SK-N-MC (cell line): ENCODE measurements around the gene TMEM132C.

Experiments
- DNase-seq: peaks from one replicate; pipeline ENCODE4 v3.0.0-alpha.2; 2011; ENCODE audit warnings: low read depth, low spot score
- H3K27ac ChIP-seq: fragments of 200-600 bp; sonication (generic); 2 replicates; pipeline ENCODE4 v1.5.1; 2016; ENCODE audit warnings: mixed run types
- H3K36me3 ChIP-seq: fragments of 200-600 bp; sonication (generic); 2 replicates; pipeline ENCODE4 v1.6.1; 2017; ENCODE audit warnings: antibody characterized with exemption, low read length, mixed read lengths; ENCODE audit not compliant: insufficient read depth
- H3K4me3 ChIP-seq: fragments of 200-600 bp; sonication (generic); 2 replicates; pipeline ENCODE4 v1.5.1; 2016
- H3K9ac ChIP-seq: fragments of 200-600 bp; sonication (generic); 2 replicates; pipeline ENCODE4 v1.8.0; 2017; ENCODE audit warnings: mixed run types, mixed read lengths; ENCODE audit not compliant: insufficient read length
- H3K9me3 ChIP-seq: fragments of 200-600 bp; sonication (generic); 2 replicates; pipeline ENCODE4 v1.6.1; 2017; ENCODE audit warnings: low read depth, mild to moderate bottlenecking, antibody characterized with exemption, low read length, moderate library complexity, mixed read lengths
- EZH2 ChIP-seq: fragments of 200-600 bp; sonication (generic); IDR thresholded peaks from one replicate; pipeline ENCODE4 v1.6.1; 2017; ENCODE audit warnings: antibody characterized with exemption
- FOXP2 ChIP-seq: optimal IDR thresholded peaks from 2 replicates; pipeline ENCODE3; 2011; ENCODE audit warnings: mild to moderate bottlenecking, moderate library complexity; ENCODE audit not compliant: insufficient read depth; ENCODE audit errors: extremely low read length, control extremely low read depth
- POLR2AphosphoS5 ChIP-seq: IDR thresholded peaks from 2 replicates; pipeline ENCODE4 v1.6.1; 2012; ENCODE audit warnings: mild to moderate bottlenecking, low read depth, low read length, borderline replicate concordance

Gene TMEM132C

DNA sequence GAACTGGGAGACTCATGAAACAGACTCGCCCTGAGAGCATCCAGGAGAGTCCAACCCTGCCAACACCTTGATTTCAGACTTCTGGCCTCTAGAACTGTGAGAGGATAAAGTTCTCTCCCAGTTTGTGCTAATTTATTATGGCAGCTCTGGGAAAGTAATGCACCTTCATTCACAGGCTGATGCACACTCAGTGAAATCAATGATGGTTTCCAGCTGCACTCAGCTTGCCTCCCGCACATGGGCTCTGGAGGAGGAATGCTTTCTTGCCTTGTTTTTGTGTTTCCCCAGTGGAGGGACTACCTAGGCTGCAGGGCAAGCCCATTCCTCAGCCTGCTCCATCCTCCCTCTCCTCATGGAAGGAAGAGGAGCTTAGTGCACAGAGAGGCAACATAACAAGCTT is 45.7 kb downstream of the TMEM132C start:
- no peaks in the 10 kb centered on the region for H3K36me3 ChIP-seq
- H3K4me3 ChIP-seq, result no peak overlapping the region
- TF ChIP-seq EZH2, result no peak
- TF ChIP-seq FOXP2, result no peak
- TF ChIP-seq POLR2AphosphoS5, result no peak
- H3K27ac ChIP-seq, result no peak overlapping the region
- no peak for DNase-seq
- H3K9ac ChIP-seq, result no peak overlapping the region
- no peaks in the 10 kb centered on the region for H3K9me3 ChIP-seq

DNA sequence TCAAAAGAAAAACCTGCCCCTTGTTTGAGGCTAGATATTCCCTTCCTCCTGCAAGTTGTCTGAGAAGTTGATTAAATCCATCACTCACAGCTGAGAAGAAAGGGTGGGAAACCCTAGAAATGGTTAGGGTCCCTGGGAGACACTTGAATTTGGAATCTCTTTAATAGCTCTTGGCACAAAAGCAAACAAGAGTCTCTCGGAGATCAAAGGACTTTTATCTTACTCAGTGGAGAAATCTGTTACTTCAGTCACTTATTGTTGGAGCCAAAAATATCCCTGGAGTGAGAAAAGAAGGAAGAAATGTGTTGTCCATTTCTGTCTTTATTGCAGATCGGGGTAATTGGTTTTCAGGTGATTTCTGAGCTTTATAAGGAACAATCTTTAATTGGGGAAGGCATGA is 47.0 kb downstream of the TMEM132C start:
- no peak overlapping the region for H3K4me3 ChIP-seq
- no peak for DNase-seq
- H3K9me3 ChIP-seq, result no peaks in the 10 kb centered on the region
- no peak for TF ChIP-seq FOXP2
- TF ChIP-seq EZH2, result no peak
- no peak for TF ChIP-seq POLR2AphosphoS5
- no peaks in the 10 kb centered on the region for H3K36me3 ChIP-seq
- no peak overlapping the region for H3K27ac ChIP-seq
- H3K9ac ChIP-seq, result no peak overlapping the region

DNA sequence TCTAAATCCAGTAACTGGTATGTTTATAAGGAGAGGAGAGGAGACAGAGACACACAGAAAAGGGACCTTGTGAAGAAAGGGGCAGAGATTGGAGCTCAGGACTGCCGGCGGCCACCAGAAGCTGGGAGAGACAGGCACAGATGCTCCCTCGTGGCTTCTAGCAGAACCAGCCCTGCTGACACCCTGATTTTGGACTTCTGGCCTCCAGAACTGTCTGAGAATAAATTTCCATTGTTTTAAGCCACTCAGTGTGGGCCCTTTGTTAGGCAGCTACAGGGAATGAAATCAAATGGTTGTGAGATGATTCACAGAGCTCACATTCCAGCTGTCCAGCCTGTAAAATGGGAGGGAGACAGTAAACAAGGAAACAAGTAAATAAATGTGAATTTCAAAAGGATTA is 47.6 kb downstream of the TMEM132C start:
- Histone ChIP-seq H3K9ac (no peak overlapping the region), H3K27ac (no peak overlapping the region), H3K36me3 (no peaks in the 10 kb centered on the region), H3K9me3 (no peaks in the 10 kb centered on the region), H3K4me3 (no peak overlapping the region)
- no peak for DNase-seq
- TF ChIP-seq POLR2AphosphoS5 (no peak), EZH2 (no peak), FOXP2 (no peak)

DNA sequence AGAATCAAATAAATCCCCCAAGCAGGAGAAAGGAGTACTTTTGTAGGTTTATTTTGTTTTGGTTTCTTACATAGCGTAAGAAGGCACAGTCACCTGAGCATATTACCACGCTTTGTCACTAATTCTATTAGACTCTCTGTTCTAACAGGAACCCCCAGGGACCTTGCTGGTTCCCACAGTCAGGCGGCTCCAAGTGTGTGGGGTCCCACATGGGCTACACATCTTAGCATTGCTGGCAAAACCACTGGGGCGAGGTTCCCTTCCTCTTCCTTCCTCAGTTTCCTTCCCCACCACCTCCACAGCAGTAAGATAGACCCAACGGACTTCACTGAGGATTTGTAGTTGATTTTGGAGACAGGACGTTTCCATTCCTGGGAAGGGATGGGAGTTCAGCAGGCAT is 49.1 kb downstream of the TMEM132C start:
- Histone ChIP-seq H3K27ac (no peak overlapping the region), H3K9me3 (no peaks in the 10 kb centered on the region)
- no peak for DNase-seq

DNA sequence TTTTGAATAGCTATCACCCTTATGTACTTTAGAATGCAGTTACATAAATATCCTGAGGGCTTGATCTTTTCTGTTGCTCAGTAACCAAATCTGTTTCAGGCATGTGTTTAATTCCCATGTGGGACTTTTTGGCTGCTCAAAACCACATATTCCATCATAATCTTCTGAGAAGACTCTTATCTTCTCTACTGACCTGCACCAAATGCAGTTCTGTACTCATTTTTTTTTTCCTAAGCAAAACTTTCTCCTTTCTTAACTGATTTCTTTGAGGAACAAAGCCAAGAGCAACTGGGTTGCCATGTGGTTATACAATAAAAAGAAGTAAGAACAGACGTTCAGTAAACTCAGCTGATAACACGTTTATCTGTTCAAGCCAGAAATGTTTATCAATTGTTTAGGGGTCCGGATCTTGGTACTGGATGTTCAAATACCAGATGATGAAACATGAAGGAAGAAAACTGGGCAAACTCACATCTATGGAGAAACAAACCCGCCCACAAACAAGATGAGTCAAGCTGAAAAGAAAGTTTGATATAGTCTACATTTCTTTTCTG is 50.1 kb downstream of the TMEM132C start:
- no peaks in the 10 kb centered on the region for H3K36me3 ChIP-seq
- no peaks in the 10 kb centered on the region for H3K9me3 ChIP-seq
- no peak for DNase-seq
- H3K9ac ChIP-seq, result no peak overlapping the region
- H3K27ac ChIP-seq, result no peak overlapping the region
- TF ChIP-seq FOXP2 (no peak), POLR2AphosphoS5 (no peak), EZH2 (no peak)
- no peak overlapping the region for H3K4me3 ChIP-seq

More for the DNA sequence above, 49.1 kb downstream of the TMEM132C start:
- no peak overlapping the region for H3K9ac ChIP-seq
- H3K36me3 ChIP-seq, result no peaks in the 10 kb centered on the region
- TF ChIP-seq EZH2 (no peak), FOXP2 (no peak), POLR2AphosphoS5 (no peak)
- H3K4me3 ChIP-seq, result no peak overlapping the region

DNA sequence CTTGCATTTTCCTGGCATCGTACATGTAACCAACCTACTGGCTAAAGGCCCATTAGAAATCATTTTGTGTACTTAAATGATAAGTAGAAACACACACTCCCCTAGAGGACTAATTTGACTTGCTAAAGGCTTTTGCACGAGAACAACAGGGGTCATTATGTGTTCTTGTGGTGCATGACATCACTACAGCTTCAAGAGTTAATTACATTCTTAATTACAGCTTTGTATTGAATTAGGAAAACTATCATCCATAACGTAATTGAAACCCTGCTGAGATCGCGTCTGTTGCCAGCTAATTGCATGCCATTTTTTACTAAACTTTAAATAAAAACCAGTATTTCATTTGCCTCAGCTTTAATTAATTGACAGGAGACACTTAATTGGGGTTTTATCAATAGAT is 51.4 kb downstream of the TMEM132C start:
- no peaks in the 10 kb centered on the region for H3K36me3 ChIP-seq
- H3K9ac ChIP-seq, result no peak overlapping the region
- H3K9me3 ChIP-seq, result no peaks in the 10 kb centered on the region
- H3K27ac ChIP-seq, result no peak overlapping the region
- DNase-seq, result no peak
- TF ChIP-seq EZH2 (no peak), FOXP2 (no peak), POLR2AphosphoS5 (no peak)
- no peak overlapping the region for H3K4me3 ChIP-seq

DNA sequence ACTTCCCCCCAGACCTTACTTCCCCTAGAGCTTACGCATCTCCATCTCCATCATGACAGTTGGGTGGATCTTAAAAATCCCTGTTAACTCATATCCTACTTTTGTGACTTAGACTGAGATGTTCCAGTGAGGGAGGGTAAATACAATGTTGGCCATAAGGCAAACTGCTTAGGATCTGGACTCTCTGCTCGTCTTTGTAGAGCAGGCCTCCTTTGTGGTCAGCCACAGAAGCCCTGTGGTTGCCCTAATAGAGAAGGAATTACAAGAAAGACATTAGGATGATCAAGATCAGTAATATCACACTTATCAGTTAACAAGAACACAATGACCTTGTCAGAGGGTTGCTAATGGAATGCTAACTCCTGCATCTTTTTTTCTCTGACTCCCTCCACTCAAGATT is 52.0 kb downstream of the TMEM132C start:
- no peaks in the 10 kb centered on the region for H3K9me3 ChIP-seq

DNA sequence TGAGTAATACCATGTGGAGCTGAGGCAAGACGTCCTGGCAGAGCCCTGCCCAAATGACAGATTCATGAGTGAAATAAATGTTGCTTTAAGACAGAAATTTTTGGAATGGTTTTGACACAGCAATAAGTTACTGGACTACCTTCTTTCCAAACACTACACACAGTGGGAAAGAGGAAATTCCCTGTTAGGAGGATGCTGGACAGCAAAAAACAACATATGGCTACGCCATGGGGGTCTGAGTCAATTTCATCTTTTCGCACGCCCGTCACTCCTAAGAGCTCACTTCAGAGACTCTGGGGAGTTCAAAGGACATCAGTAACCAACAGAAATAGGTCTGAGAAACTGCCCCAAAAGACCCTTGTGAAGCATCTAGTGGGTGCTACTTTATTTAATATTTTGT is 55.4 kb downstream of the TMEM132C start:
- H3K9ac ChIP-seq, result no peak overlapping the region
- no peaks in the 10 kb centered on the region for H3K36me3 ChIP-seq
- no peak for DNase-seq
- no peak overlapping the region for H3K4me3 ChIP-seq
- H3K9me3 ChIP-seq, result no peaks in the 10 kb centered on the region
- no peak overlapping the region for H3K27ac ChIP-seq
- TF ChIP-seq POLR2AphosphoS5 (no peak), FOXP2 (no peak), EZH2 (no peak)

More for the DNA sequence above, 52.0 kb downstream of the TMEM132C start:
- no peak overlapping the region for H3K27ac ChIP-seq
- no peak overlapping the region for H3K4me3 ChIP-seq
- TF ChIP-seq FOXP2 (no peak), EZH2 (no peak), POLR2AphosphoS5 (no peak)
- no peak for DNase-seq
- H3K36me3 ChIP-seq, result no peaks in the 10 kb centered on the region
- H3K9ac ChIP-seq, result no peak overlapping the region

DNA sequence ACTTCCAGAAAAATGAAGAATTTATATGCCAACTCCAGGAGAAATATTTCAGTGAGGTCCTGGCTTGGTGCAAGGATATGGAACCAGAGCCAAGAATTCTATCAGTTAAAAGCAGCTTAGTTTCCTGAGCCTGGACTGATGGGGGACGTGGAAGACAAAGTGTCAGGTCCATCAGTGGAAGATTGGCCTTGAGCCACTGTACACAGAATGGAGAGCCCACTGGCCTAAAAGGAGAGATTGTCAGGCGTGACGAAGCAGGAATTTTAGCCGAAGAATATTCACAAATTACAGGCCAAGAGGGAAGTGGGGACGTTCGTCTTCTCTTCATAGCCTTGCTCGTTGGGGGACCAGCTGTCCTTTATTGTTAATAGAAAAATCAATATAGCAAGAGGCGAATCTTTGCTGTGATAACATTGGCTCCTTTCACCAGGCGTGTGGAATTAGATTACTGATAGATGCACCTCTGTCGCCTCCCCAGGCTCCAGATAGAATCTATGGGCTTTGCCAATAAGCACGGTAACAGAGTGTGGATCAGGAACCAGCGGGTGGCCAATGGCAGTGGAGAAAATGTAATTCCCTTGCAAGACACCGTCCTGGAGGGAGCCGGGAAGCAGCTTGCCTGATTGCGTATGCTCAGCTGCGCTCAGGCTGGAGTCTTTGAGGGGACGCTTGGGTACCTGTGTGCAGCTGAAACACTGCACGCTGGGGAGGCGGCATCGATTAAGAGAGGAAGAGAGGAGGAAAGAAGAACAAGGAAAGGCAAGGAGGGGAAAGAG is 56.4 kb downstream of the TMEM132C start:
- DNase-seq, result no peak

More for the DNA sequence above, 56.4 kb downstream of the TMEM132C start:
- Histone ChIP-seq H3K36me3 (no peaks in the 10 kb centered on the region), H3K4me3 (no peak overlapping the region), H3K9ac (no peak overlapping the region), H3K9me3 (no peaks in the 10 kb centered on the region), H3K27ac (no peak overlapping the region)
- TF ChIP-seq FOXP2 (no peak), POLR2AphosphoS5 (no peak), EZH2 (no peak)
